Kidney epithelial cell (primary cell): Measurements from ENCODE around the gene SEZ6L. TPM values are rescaled to one million over a fixed set of nuclear protein-coding genes. Genes with fewer than 3 reads are reported as not detected.

Experiments used
- DNase-seq: peaks from one replicate; pipeline ENCODE4 v3.0.0-alpha.2; 2010; ENCODE audit warnings: low read depth
- H3K27me3 ChIP-seq: 2 replicates; pipeline ENCODE4 v1.6.0; 2011; ENCODE audit warnings: low read length; ENCODE audit not compliant: control insufficient read depth, insufficient read depth
- H3K36me3 ChIP-seq: 2 replicates; pipeline ENCODE4 v1.5.1; 2011; ENCODE audit warnings: low read length; ENCODE audit not compliant: control insufficient read depth, insufficient read depth
- H3K4me3 ChIP-seq: 2 replicates; pipeline ENCODE4 v1.5.1; 2011; ENCODE audit warnings: low read depth, mild to moderate bottlenecking, control low read depth, low read length
- CTCF ChIP-seq: IDR thresholded peaks from 2 replicates; pipeline ENCODE4 v1.5.1; 2011; ENCODE audit warnings: mild to moderate bottlenecking, moderate library complexity, low read length, control low read depth, inconsistent platforms; ENCODE audit not compliant: insufficient read depth, poor library complexity, severe bottlenecking
- total RNA-seq: library from RNA; depleted of rRNA; stranded (reverse); fragments of >200 nt; gene quantifications from 2 replicates; pipeline ENCODE4 v1.2.3, GENCODE V29; 2015

Gene SEZ6L
- total RNA-seq, 1 donor from 2014 or later = not detected

- H3K4me3 ChIP-seq = no peak overlapping the region
- no peaks in the 10 kb centered on the region for H3K27me3 ChIP-seq
- H3K36me3 ChIP-seq = no peaks in the 10 kb centered on the region
- no peak for TF ChIP-seq CTCF
- no peak for DNase-seq
Observed at GRCh38 chr22:26214466-26214865, 45.2 kb downstream of the SEZ6L start.

GRCh38 chr22:26215736-26216135 is 46.5 kb downstream of the SEZ6L start:
- no peaks in the 10 kb centered on the region for H3K36me3 ChIP-seq
- DNase-seq = no peak
- H3K27me3 ChIP-seq = no peaks in the 10 kb centered on the region
- no peak overlapping the region for H3K4me3 ChIP-seq
- TF ChIP-seq CTCF = no peak

GRCh38 chr22:26225207-26225606 is 55.9 kb downstream of the SEZ6L start:
- Histone ChIP-seq H3K36me3 (no peaks in the 10 kb centered on the region), H3K27me3 (no peaks in the 10 kb centered on the region), H3K4me3 (no peak overlapping the region)
- no peak for DNase-seq
- TF ChIP-seq CTCF = no peak

GRCh38 chr22:26226538-26227297 is 57.5 kb downstream of the SEZ6L start:
- H3K4me3 ChIP-seq = no peak overlapping the region
- no peaks in the 10 kb centered on the region for H3K36me3 ChIP-seq
- no peaks in the 10 kb centered on the region for H3K27me3 ChIP-seq
- no peak for TF ChIP-seq CTCF
- no peak for DNase-seq

GRCh38 chr22:26229910-26230309 is 60.6 kb downstream of the SEZ6L start:
- Histone ChIP-seq H3K36me3 (no peaks in the 10 kb centered on the region), H3K27me3 (no peaks in the 10 kb centered on the region), H3K4me3 (no peak overlapping the region)
- DNase-seq = no peak
- no peak for TF ChIP-seq CTCF

- Histone ChIP-seq H3K36me3 (no peaks in the 10 kb centered on the region), H3K4me3 (no peak overlapping the region), H3K27me3 (no peaks in the 10 kb centered on the region)
- DNase-seq = no peak
- no peak for TF ChIP-seq CTCF
Observed at GRCh38 chr22:26234296-26234695, 65.0 kb downstream of the SEZ6L start.
